Astrocyte of the spinal cord (primary cell): Measurements from ENCODE around the gene TNS4.

Experiments used
- DNase-seq: peaks from one replicate; pipeline ENCODE4 v3.0.0; 2011; ENCODE audit warnings: low read depth, low spot score
- H3K4me3 ChIP-seq: 2 replicates; pipeline ENCODE4 v1.5.1; 2011; ENCODE audit warnings: low read depth, mild to moderate bottlenecking, low read length, moderate library complexity
- CTCF ChIP-seq: IDR thresholded peaks from 2 replicates; pipeline ENCODE4 v1.5.1; 2012; ENCODE audit warnings: low read depth, mild to moderate bottlenecking, low read length, inconsistent platforms
- in situ Hi-C: cut with HindIII; loops from 2 replicates; pipeline ENCODE4 v1.10.0; 2017; ENCODE audit warnings: low sequenced_read_pairs

TNS4 gene

GRCh38 chr17:40469805-40470675 lies 31.4 kb downstream of the TNS4 start:
- no peak for TF ChIP-seq CTCF
- H3K4me3 ChIP-seq = no peak overlapping the region
- in situ Hi-C loops = no loop called here
- DNase-seq = no peak

- no peak for TF ChIP-seq CTCF
- in situ Hi-C loops = no loop called here
- no peak for DNase-seq
- H3K4me3 ChIP-seq = no peak overlapping the region
Measured at GRCh38 chr17:40468560-40468959, 32.9 kb downstream of the TNS4 start.

GRCh38 chr17:40467281-40467867 lies 34.0 kb downstream of the TNS4 start:
- H3K4me3 ChIP-seq = no peak overlapping the region
- no peak for DNase-seq
- in situ Hi-C loops = no loop called here
- no peak for TF ChIP-seq CTCF

GRCh38 chr17:40466298-40466971 lies 35.0 kb downstream of the TNS4 start:
- no peak overlapping the region for H3K4me3 ChIP-seq
- DNase-seq = no peak
- TF ChIP-seq CTCF = no peak
- in situ Hi-C loops = no loop called here

GRCh38 chr17:40464392-40464855 lies 37.0 kb downstream of the TNS4 start:
- TF ChIP-seq CTCF = no peak
- in situ Hi-C loops = no loop called here
- DNase-seq = no peak
- no peak overlapping the region for H3K4me3 ChIP-seq

GRCh38 chr17:40463122-40463550 lies 38.3 kb downstream of the TNS4 start:
- in situ Hi-C loops = no loop called here
- no peak overlapping the region for H3K4me3 ChIP-seq
- TF ChIP-seq CTCF = no peak
- no peak for DNase-seq
